HepG2 (cell line): ENCODE measurements around the gene FOCAD. TPM values are rescaled to one million over a fixed set of nuclear protein-coding genes. Genes with fewer than 3 reads are reported as not detected.

ENCODE experiments used
- ATAC-seq: fragments of 200-7000 bp; cut with Tn5 transposase; 3 replicates; pipeline ENCODE4 v1.9.1; 2020; ENCODE audit warnings: mild to moderate bottlenecking, moderate library complexity
- BruUV-seq: library from RNA; stranded (reverse); fragments of 400-500 nt; replicated peaks from 2 replicates; lab custom pipeline; 2021; lab: Mats Ljungman, UMichigan
- CTCF ChIA-PET: fragments of 300-600 bp; formaldehyde crosslinking; extraction: SDS; loops from one replicate; lab custom pipeline; 2021; ENCODE audit warnings: low total read pairs, inconsistent platforms, low intra/inter-chr PET ratio; lab: Yijun Ruan, JAX
- POLR2A ChIA-PET: fragments of 350-600 bp; sonication (Branson Sonifier 250); formaldehyde crosslinking; loops from one replicate; lab custom pipeline; 2020; ENCODE audit warnings: antibody characterized with exemption, inconsistent platforms; lab: Yijun Ruan, JAX
- DNase-seq: peaks from one replicate; pipeline ENCODE4 v3.0.0-alpha.2; 2015; ENCODE audit warnings: low spot score
- FAIRE-seq: peaks from 3 replicates; lab custom pipeline; 2011; peaks lifted over from hg19 to GRCh38; lab: Jason Lieb, UNC
- H2AFZ ChIP-seq: one replicate; pipeline ENCODE4 v1.6.1; 2011; ENCODE audit warnings: low read length, inconsistent platforms
- H3K27ac ChIP-seq: fragments of 300-600 bp; 3 replicates; pipeline ENCODE4 v1.8.0; 2011; ENCODE audit warnings: mixed run types, mild to moderate bottlenecking, mixed read lengths, low read length, inconsistent platforms; ENCODE audit not compliant: insufficient read depth; ENCODE audit errors: extremely low read length
- H3K27me3 ChIP-seq, 2 experiments: fragments of 200-600 bp in 1 of 2; 2 replicates in 1 of 2; 3 replicates in 1 of 2; pipeline versions ENCODE4 v1.6.0 to v1.8.0; 2011; ENCODE audit warnings: low read length in 2 of 2, mild to moderate bottlenecking in 2 of 2, moderate library complexity in 2 of 2, inconsistent platforms in 1 of 2; ENCODE audit not compliant: insufficient read depth in 2 of 2, control insufficient read depth in 1 of 2
- H3K36me3 ChIP-seq, 2 experiments: fragments of 200-600 bp in 1 of 2; replicated peaks in 1 of 2; 2 replicates in 1 of 2; 3 replicates in 1 of 2; pipeline versions ENCODE4 v1.5.1 to v1.8.0; 2011; ENCODE audit warnings: low read length in 2 of 2, inconsistent platforms in 1 of 2; ENCODE audit not compliant: insufficient read depth in 2 of 2, control insufficient read depth in 1 of 2
- H3K4me1 ChIP-seq: 2 replicates; pipeline ENCODE4 v1.5.1; 2012; ENCODE audit warnings: low read length, inconsistent platforms; ENCODE audit not compliant: insufficient read depth
- H3K4me2 ChIP-seq: 2 replicates; pipeline ENCODE4 v1.6.0; 2011; ENCODE audit warnings: low read depth, low read length, inconsistent platforms
- H3K4me3 ChIP-seq, 3 experiments: fragments of 200-600 bp in 1 of 3; sonication (generic), shearing (Covaris generic) in 1 of 3; replicated peaks in 1 of 3; 2 replicates each; pipeline ENCODE4 v1.5.1; 2011 to 2016; ENCODE audit warnings: low read length in 3 of 3, inconsistent platforms in 2 of 3, low read depth in 2 of 3, mild to moderate bottlenecking in 2 of 3, control low read depth in 1 of 3, mixed read lengths in 1 of 3; ENCODE audit not compliant: insufficient read depth in 1 of 3
- H3K79me2 ChIP-seq: one replicate; pipeline ENCODE4 v1.6.1; 2011; ENCODE audit warnings: low read length, inconsistent platforms; ENCODE audit not compliant: insufficient read depth
- H3K9ac ChIP-seq: 2 replicates; pipeline ENCODE4 v1.6.0; 2011; ENCODE audit warnings: mild to moderate bottlenecking, low read depth, low read length, inconsistent platforms; ENCODE audit not compliant: insufficient read depth
- H3K9me3 ChIP-seq: 2 replicates; pipeline ENCODE4 v1.5.1; 2012; ENCODE audit warnings: mild to moderate bottlenecking, low read length
- H4K20me1 ChIP-seq: 2 replicates; pipeline ENCODE4 v1.6.0; 2011; ENCODE audit warnings: inconsistent platforms, mild to moderate bottlenecking, low read length, moderate library complexity; ENCODE audit not compliant: insufficient read depth
- CREB1 ChIP-seq, 2 experiments: fragments of 450-650 bp in 1 of 2; IDR thresholded peaks; 2 replicates each; pipeline ENCODE4 v1.6.1; 2016 to 2017; ENCODE audit warnings: control low read depth in 1 of 2, mild to moderate bottlenecking in 1 of 2, missing compliant biosample characterization in 1 of 2, missing genetic modification characterization in 1 of 2
- NR1H2 ChIP-seq: sonication (generic); formaldehyde crosslinking; IDR thresholded peaks from 2 replicates; pipeline ENCODE4 v1.8.1; 2022; ENCODE audit warnings: low read depth, missing genetic modification reagents, borderline replicate concordance
- SUZ12 ChIP-seq: fragments of 150-350 bp; IDR thresholded peaks from 2 replicates; pipeline ENCODE4 v1.6.1; 2014; ENCODE audit warnings: low read depth, low read length
- U2AF1 ChIP-seq: fragments of 200-400 bp; formaldehyde crosslinking; optimal IDR thresholded peaks from 2 replicates; pipeline ENCODE3; 2017; ENCODE audit warnings: mild to moderate bottlenecking, low read depth, low read length
- ZBTB43 ChIP-seq: sonication (generic); formaldehyde crosslinking; conservative IDR thresholded peaks from 2 replicates; pipeline ENCODE4 v1.4.0; 2020; ENCODE audit warnings: missing genetic modification reagents
- ZFP36L1 ChIP-seq: sonication (generic); formaldehyde crosslinking; IDR thresholded peaks from 2 replicates; pipeline ENCODE4 v1.8.0; 2022; ENCODE audit warnings: mild to moderate bottlenecking, missing genetic modification reagents, moderate library complexity
- ZNF317 ChIP-seq: sonication (generic); formaldehyde crosslinking; IDR thresholded peaks from 2 replicates; pipeline ENCODE4 v1.5.0; 2020; ENCODE audit warnings: mild to moderate bottlenecking, missing genetic modification reagents
- ZNF512 ChIP-seq: sonication (generic); formaldehyde crosslinking; IDR thresholded peaks from 2 replicates; pipeline ENCODE4 v1.4.0; 2020; ENCODE audit warnings: mild to moderate bottlenecking, missing genetic modification reagents
- ZNF530 ChIP-seq: sonication (generic); formaldehyde crosslinking; IDR thresholded peaks from 2 replicates; pipeline ENCODE4 v1.5.0; 2020; ENCODE audit warnings: low read depth, mild to moderate bottlenecking, missing genetic modification reagents
- ZNF839 ChIP-seq: sonication (generic); formaldehyde crosslinking; IDR thresholded peaks from 2 replicates; pipeline ENCODE4 v1.4.0; 2020; ENCODE audit warnings: missing genetic modification reagents, mild to moderate bottlenecking, borderline replicate concordance
- WGBS: methylation state at CpG from one replicate; pipeline ENCODE4 v1.1.6; 2017; ENCODE audit warnings: low lambda C conversion rate; 5-methylcytosine and 5-hydroxymethylcytosine counted together
- in situ Hi-C: cut with HindIII; loops from 2 replicates; pipeline ENCODE4 v1.10.0; 2017; ENCODE audit warnings: low pct_unique_long_range_greater_than_20kb; ENCODE audit not compliant: extremely low pct_ligation_motif_present
- intact Hi-C: fragments of 100-400 bp; cut with micrococcal nuclease; formaldehyde crosslinking; loops from one replicate; pipeline ENCODE4 v1.10.0; 2022; ENCODE audit not compliant: unreplicated experiment
- polyA plus RNA-seq, 8 experiments: library from polyadenylated mRNA; depleted of rRNA in 3 of 8; stranded (reverse) in 7 of 8; unstranded in 1 of 8; fragments of >200 nt; fragmentation: Illumina TruSeq in 4 of 8; extraction: Trizol in 4 of 8; gene quantifications; 2 replicates each; pipeline versions ENCODE4 v1.2.1 to v1.2.3, GENCODE V29; 2011 to 2016; ENCODE audit warnings: low read depth in 4 of 8, missing spikeins in 1 of 8, mixed read lengths in 1 of 8; ENCODE audit not compliant: insufficient read depth in 1 of 8
- total RNA-seq, 5 experiments: library from RNA; depleted of rRNA; stranded (reverse); fragments of >200 nt; fragmentation: Illumina TruSeq; extraction: Trizol; gene quantifications; 2 replicates each; pipeline ENCODE4 v1.2.3, GENCODE V29; 2016; ENCODE audit warnings: low read depth in 1 of 5

The FOCAD gene
- total and polyA plus RNA-seq, 2 of the 13 experiments (the other 11 are each of a cell fraction or from before 2014, with no cell fraction given) = 18.0 to 31.1 TPM

- Histone ChIP-seq H3K79me2 (no peaks in the 10 kb centered on the region), H3K27me3 (no peaks in the 10 kb centered on the region), H3K4me2 (no peak overlapping the region)
- intact Hi-C loops = loop anchor here (5.0 kb wide), 1 partner anchor 637 kb away; no protein-coding TSS in a partner anchor
- WGBS = 98% methylated on average over 2 of the region's 2 CpGs
- no peak for FAIRE-seq
- TF ChIP-seq U2AF1 (no peak), ZBTB43 (no peak), ZNF512 (CRISPR knock-in tag) (no peak), CREB1 (IDR thresholded peaks at IDR 0.05) (no peak), CREB1 (CRISPR knock-in tag; IDR thresholded peaks at IDR 0.05) (no peak), ZNF530 (CRISPR knock-in tag) (no peak), ZNF317 (CRISPR knock-in tag) (no peak), NR1H2 (CRISPR knock-in tag) (no peak), SUZ12 (no peak), ZNF839 (CRISPR knock-in tag) (no peak), ZFP36L1 (CRISPR knock-in tag) (no peak)
- TF ChIP-seq, all 625 proteins: peak for 0
- in situ Hi-C loops = no loop called here
- ATAC-seq (no peak), DNase-seq (no peak)
- POLR2A ChIA-PET = no interaction called here
- CTCF ChIA-PET = no interaction called here
- no peak overlapping the region for H3K27ac ChIP-seq
- peaks cover 0 to 2% of the 10 kb centered on the region in 2 experiments; a peak in 1 of 5 replicates for H3K36me3 ChIP-seq
- no peak overlapping the region for H2AFZ ChIP-seq
- H3K4me1 ChIP-seq = no peaks in the 10 kb centered on the region
- H4K20me1 ChIP-seq = no peaks in the 10 kb centered on the region
- no peak overlapping the region for H3K4me3 ChIP-seq
- no peak overlapping the region for H3K9ac ChIP-seq
- H3K9me3 ChIP-seq = no peaks in the 10 kb centered on the region
- BruUV-seq = no TSS peak
These were observed 70.5 kb downstream of the FOCAD start for GRCh38 chr9:20754556-20754955.
